GM20000 (cell line): ENCODE results near the gene PKN3.
"Not testable (repeated sequence)": the region's sequence is repeated elsewhere in the genome, so short reads cannot be mapped to it uniquely, and the experiment has no call there.

Source experiments
- DNase-seq: peaks from one replicate; pipeline ENCODE4 v3.0.0; 2012; ENCODE audit warnings: low spot score
- CTCF ChIP-seq: IDR thresholded peaks from 2 replicates; pipeline ENCODE4 v1.5.1; 2012; ENCODE audit warnings: mild to moderate bottlenecking, control low read depth; ENCODE audit errors: extremely low read depth, missing control alignments

The PKN3 gene

GRCh38 chr9:128687453-128687852, 14.8 kb upstream of the PKN3 start:
- no peak for TF ChIP-seq CTCF
- DNase-seq = no peak

- TF ChIP-seq CTCF = no peak
- DNase-seq = peak; percentile 100
Observed at GRCh38 chr9:128688501-128689292, 13.6 kb upstream of the PKN3 start, which contains the start of gene SET. SET (plus strand) TSS chr9:128689222; CDS start chr9:128689583, 361 bp downstream.

GRCh38 chr9:128689293-128689774, 13.0 kb upstream of the PKN3 start:
- no peak for TF ChIP-seq CTCF
- no peak for DNase-seq

GRCh38 chr9:128689820-128690683, 12.3 kb upstream of the PKN3 start:
- peak; percentile 89 for DNase-seq

GRCh38 chr9:128690684-128691034, 11.6 kb upstream of the PKN3 start:
- no peak for TF ChIP-seq CTCF
- DNase-seq = no peak

More at GRCh38 chr9:128689820-128690683, 12.3 kb upstream of the PKN3 start:
- TF ChIP-seq CTCF = no peak

GRCh38 chr9:128693738-128694137, 8.6 kb upstream of the PKN3 start:
- not testable (repeated sequence) for DNase-seq

GRCh38 chr9:128694344-128694743, 8.0 kb upstream of the PKN3 start:
- no peak for TF ChIP-seq CTCF
- DNase-seq = peak; percentile 16
